ENCODE measurements around the gene TPSD1. TPM values are rescaled to one million over a fixed set of nuclear protein-coding genes. Genes with fewer than 3 reads are reported as not detected.

The TPSD1 gene
- total and polyA plus RNA-seq, 10 of the 15 experiments (the other 5 are each of a cell fraction or from before 2014, with no cell fraction given): not detected

- TF ChIP-seq TCF7 (IDR thresholded peaks at IDR 0.05; ENCODE audit: borderline replicate concordance) (no peak), ZZZ3 (IDR thresholded peaks at IDR 0.05; ENCODE audit: control insufficient read depth, insufficient read length, low read depth) (no peak), FOXM1 (IDR thresholded peaks at IDR 0.05; ENCODE audit: low read depth, low read length) (no peak), TAF1 (IDR thresholded peaks at IDR 0.05; ENCODE audit: borderline replicate concordance, low read depth, low read length) (no peak), NR2C2 (IDR thresholded peaks at IDR 0.05; ENCODE audit: borderline replicate concordance, control insufficient read depth, insufficient read length, low read depth) (no peak), ESRRA (IDR thresholded peaks at IDR 0.05; ENCODE audit: low read length) (no peak), IKZF2 (IDR thresholded peaks at IDR 0.05) (no peak), MTA2 (IDR thresholded peaks at IDR 0.05; ENCODE audit: low read depth) (no peak), HCFC1 (IDR thresholded peaks at IDR 0.05; ENCODE audit: low read length) (no peak), IRF5 (IDR thresholded peaks at IDR 0.05; ENCODE audit: borderline replicate concordance) (no peak)
Measured at GRCh38 chr16:1298406-1298805, 42.5 kb downstream of the TPSD1 start.

More at GRCh38 chr16:1298406-1298805, 42.5 kb downstream of the TPSD1 start:
- in situ Hi-C loops (cut with MboI) (no loop called here), intact Hi-C loops (cut with micrococcal nuclease; ENCODE audit: unreplicated experiment) (no loop called here)
- BruUV-seq (replicated peaks): no TSS peak
- SMC1A ChIA-PET (ENCODE audit: uncharacterized antibody, unreplicated experiment): no interaction called here
- Histone ChIP-seq H3K9ac (ENCODE audit: control insufficient read depth, insufficient read depth, low read length) (no peak overlapping the region), H3K9me3 (replicated peaks; ENCODE audit: control insufficient read depth, insufficient read depth, low read length) (no peaks in the 10 kb centered on the region), H3K4me2 (ENCODE audit: control insufficient read depth, insufficient read depth) (no peak overlapping the region), H3K27ac (ENCODE audit: control insufficient read depth, insufficient read depth) (no peak overlapping the region), H2AFZ (ENCODE audit: control insufficient read depth, low read depth, low read length) (no peak overlapping the region), H3K27me3 (replicated peaks in 1 of 2; ENCODE audit: control insufficient read depth in 2 of 2, insufficient read depth in 2 of 2, low read length in 1 of 2) (no peaks in the 10 kb centered on the region), H3K36me3 (ENCODE audit: control insufficient read depth in 2 of 2, insufficient read depth in 2 of 2, low read length in 1 of 2) (no peaks in the 10 kb centered on the region), H4K20me1 (ENCODE audit: control insufficient read depth, insufficient read depth) (no peaks in the 10 kb centered on the region), H3K79me2 (ENCODE audit: control insufficient read depth, insufficient read depth, low read length) (no peaks in the 10 kb centered on the region), H3K4me1 (ENCODE audit: control insufficient read depth, insufficient read depth, low read length) (peaks cover under 1% of the 10 kb centered on the region), H3K4me3 (no peak overlapping the region)
- RAD21 ChIA-PET (ENCODE audit: unreplicated experiment): no interaction called here
- no peak for ATAC-seq
- FAIRE-seq: no peak
- POLR2A ChIA-PET: no interaction called here
- CTCF ChIA-PET: no interaction called here
- WGBS (ENCODE audit: insufficient coverage, insufficient replicate concordance, low lambda C conversion rate, missing lambda C conversion rate): 74% methylated on average over 14 of the region's 14 CpGs
- no peak for DNase-seq (ENCODE audit: low read depth, low spot score)
